CD4-positive, alpha-beta T cell treated with Interferon alpha-2 for 1 hour (primary cell): Measurements from ENCODE around the gene GFER.
"Not testable (repeated sequence)": the region's sequence is repeated elsewhere in the genome, so short reads cannot be mapped to it uniquely, and the experiment has no call there.

Experiments used
- DNase-seq, 2 donors: peaks; one replicate each; pipeline ENCODE4 v3.0.0-alpha.2; 2020 to 2022

GFER gene

DNA sequence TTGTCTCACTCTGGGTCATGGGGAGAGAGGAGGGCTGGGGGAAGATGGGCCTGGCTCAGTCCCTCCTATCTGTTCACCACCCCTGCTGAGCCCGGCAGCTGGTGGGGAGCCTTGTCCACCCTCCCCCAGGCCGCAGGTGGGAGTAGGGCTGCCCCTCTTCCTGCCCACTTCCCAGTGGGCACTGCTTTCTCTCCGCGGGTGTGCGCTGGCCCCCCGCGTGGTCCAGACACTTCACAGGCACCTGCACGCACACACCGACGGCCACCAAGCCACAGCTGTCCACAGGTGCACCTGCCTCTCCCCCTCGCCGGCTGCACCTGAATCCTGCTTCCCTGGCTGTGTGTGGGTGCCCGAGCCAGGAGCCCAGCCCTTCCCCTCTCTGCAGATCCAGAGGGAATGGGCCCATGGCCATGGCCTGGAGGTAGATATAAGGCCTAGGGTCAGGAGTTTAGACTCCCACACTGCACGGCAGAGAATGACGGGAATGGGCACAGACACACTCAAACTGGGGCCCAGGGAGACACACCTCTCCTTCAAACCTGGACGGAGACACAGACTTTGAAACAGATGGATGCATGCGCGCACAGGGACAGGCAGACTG lies 44.7 kb downstream of the GFER start:
- no peak for DNase-seq

DNA sequence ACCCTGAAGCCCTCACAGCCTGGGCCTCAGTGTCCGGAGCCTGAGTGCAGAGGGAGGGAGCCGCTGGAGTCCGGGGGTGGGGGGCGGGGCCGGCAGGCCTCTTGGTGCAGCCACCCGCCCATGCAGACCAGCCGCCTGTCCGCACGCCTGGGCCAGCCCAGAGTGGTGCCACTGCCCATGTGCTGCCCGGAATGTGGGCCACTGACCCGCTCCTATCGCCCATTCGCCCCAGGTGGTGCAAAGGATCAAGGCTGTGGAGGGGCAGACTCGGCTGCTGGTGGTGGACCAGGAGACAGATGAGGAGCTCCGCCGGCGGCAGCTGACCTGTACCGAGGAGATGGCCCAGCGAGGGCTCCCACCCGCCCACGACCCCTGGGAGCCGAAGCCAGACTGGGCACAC lies 45.4 kb downstream of the GFER start:
- no peak for DNase-seq

DNA sequence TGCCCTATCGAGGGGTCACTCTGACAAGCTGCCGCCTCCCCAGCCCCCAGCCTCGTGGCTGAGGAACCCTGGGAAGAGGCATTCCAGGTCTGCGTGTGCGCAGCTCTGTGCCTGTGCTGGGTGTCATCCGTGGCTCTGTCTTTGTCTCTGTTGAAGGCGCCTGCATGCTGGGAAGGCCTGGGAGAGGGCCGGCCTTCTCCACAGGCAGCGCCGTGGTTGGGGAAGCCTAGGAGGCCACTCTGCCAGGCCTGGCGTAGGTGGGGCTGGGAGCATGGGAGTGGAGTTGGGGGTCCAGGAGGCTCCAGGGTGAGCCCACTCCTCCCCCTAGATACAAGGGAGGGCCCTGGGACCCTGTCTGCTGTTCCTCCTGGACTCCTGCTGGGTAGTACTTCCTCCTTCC lies 46.0 kb downstream of the GFER start:
- no peak for DNase-seq

DNA sequence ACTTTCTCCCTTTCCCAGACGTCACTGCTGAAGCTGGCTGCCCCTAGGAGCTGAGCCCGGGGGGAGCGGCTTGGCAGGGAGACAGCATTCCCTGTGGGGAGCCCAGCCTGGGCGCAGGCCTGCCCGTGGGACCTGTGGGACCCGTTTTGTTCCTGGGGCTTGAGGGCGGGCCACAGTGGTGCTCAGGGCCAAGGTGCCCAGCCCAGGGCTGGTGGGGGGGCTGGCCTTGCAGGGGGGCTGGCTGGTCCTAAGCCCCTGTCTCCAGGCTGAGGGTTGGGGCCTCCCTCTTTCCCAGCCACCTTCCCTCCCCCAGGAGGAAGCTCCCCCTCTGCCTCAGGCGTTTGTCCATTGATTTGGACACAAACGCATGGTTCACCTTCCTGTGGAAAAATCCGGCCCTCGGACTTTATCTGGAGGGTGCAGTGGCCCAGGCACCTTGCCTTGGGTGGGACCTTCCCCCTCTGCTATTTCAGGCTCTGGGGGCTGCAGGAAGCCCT lies 47.1 kb downstream of the GFER start:
- no peak for DNase-seq

DNA sequence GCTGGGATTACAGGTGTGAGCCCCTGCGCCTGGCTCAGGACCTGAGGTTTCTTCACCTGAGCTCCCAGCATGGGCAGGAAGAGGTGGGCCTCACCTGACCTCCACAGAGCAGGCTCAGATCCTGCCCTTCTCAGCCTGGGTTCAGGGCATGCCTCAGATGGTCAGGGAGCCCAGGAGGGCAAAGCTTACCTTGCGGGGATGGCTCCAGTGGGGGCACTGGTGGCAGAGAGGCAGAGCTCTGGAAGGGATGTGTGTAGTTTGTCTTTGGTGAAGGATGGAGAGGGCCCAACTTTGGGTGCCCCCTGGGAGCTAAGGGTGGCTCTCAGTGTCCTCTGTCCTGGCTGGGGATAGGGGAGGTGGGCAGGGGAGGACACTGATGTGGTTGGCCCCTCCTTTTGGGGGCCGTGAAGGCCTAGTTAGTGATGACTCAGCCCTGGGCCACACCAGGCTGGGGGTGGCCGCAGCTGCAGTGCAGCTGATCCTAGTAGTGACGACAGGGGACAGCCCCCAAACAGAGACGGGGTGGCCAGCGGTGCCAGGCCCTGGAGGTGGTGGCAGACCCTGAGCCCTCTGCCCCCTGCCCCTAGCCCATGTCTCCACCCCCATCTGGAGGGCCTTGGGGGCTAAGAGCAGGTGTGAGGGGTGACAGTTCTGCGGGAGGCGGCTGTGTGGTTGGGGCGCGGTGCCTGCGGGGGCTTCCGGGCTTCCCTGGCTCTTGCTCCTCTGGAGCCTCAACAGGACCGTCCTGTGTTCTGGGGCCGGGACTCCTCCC lies 48.5 kb downstream of the GFER start:
- DNase-seq = no peak

DNA sequence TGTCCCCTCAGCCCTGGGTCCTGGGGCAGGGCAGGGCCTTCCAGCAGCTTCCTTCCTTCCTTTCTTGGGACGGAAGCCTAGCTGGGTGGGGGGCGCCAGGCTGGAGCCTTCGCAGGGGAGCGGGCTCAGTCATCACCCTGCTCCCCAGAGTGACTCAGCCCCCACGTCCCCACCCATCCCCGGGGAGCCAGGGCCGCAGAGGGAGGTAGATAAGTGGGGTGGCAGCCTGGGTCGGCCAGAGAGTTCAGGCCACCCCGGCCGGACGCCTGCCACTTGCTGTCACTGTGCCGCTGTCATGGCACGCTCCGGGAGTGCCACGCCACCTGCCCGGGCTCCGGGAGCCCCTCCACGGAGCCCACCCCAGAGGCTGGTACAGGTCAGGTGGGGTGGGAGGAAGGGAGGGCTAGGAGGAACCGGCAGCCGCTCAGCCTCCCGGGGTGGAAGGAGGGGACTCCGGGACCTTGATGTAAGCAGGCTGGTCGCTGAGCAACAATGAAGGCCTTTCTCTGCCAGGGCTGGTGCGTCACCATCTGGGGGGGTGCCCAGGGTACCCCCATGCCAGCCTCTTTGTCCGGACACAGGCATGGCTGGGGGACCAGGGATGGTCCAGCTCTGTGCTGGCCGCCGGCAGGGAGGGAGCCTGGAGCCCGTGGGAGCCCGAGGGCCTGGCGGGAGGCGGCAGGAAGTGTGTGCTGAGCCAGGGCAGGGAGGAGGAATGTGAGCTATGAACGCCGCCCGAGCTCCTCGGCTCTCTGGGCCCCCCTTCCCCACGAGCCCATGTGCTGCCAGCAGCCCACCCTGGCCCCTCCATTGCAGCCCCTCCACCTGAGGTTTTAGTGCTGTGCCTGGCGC lies 49.3 kb downstream of the GFER start:
- no peak for DNase-seq

DNA sequence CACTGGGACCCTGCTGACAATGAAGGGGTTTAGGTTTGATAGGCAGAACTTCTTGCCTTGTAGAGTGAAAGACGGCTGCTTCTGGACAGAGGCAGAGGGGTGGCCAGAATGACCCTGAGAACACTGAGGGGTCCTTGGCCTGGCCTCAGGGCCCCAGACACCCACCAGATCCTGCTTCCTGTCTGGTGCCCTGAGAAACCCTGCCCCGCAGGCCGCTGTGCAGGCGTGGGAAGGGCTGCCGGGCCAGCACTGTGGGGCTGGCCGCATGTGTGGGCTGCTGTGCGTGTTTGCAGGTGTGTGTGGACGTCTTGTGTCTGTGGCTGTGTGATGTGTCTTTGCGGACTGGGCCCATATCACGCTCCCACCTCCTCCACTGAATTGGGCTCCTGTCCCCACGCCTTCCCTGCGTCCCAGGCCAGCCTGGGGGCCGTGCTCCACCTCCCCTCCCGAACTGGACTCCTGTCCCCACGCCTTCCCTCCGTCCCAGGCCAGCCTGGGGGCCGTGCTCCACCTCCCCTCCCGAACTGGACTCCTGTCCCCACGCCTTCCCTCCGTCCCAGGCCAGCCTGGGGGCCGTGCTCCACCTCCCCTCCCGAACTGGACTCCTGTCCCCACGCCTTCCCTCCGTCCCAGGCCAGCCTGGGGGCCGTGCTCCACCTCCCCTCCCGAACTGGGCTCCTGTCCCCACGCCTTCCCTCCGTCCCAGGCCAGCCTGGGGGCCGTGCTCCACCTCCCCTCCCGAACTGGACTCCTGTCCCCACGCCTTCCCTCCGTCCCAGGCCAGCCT lies 50.1 kb downstream of the GFER start:
- DNase-seq = not testable (repeated sequence)

DNA sequence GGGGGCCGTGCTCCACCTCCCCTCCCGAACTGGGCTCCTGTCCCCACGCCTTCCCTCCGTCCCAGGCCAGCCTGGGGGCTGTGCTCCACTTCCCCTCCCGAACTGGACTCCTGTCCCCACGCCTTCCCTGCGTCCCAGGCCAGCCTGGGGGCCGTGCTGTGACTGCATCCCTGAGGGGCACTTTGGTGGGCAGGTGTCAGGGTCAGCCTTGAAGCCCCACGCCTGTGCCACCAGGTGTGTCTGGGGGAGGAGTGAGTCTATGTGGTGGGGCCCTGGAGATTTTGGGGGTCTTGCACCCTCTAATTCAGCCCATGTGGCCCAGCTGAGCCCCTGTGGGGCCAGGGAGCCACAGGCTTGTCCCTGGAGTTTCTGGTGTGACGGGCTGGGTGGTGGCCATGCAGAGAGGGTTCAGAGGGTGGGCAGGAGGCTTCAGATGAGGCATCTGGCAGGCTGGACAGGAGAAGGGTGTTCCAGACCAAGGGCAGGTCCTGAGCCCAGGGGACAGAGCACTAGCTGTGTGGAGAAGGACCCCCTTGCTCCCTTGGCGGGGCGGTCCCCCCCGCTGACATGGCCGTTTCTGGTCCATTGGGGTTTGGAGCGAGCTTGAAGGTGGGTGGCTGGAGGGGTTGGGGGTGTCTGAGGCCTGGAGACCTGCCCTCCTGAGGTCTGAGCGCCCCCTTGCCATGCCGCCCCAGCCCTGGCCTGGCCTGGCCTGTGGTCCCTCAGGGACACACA lies 50.9 kb downstream of the GFER start:
- no peak for DNase-seq

DNA sequence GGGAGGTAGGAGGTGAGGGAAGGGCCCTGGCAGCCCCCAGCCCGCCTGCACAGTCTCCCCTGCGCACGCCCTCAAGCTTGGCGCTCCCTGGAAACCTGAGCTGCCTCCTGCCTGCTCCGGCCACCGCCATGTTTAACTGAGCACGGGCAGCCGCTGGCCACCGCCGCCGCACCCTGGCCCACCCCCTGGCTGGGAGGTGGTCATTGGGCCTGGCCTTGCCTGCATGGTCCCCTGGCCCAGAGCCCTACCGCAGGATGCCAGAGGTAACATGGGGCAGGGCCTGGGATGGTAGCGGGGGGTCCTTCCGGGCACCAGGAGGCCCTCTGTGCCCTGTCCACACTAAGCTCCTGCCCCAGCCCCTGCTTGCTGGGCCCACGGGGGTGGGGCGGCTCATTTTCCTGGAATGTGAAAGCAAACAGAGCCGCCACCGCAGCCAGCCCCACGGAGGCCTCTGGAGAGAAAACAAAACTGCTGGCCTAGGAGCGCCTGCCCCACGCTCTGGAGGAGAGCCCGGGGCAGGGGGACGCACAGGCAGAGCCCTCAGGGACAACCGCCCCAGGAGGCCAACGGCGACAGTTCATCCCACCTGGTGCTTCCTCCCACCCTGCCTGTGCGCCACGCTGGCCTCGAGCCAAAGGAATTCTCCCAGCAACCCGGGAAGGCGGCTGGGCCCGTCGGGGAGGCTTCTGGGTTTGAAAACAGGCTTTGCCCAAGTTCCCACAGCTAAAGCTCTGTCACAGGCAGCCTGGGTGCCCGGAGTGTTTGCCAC lies 51.6 kb downstream of the GFER start:
- DNase-seq = no peak

DNA sequence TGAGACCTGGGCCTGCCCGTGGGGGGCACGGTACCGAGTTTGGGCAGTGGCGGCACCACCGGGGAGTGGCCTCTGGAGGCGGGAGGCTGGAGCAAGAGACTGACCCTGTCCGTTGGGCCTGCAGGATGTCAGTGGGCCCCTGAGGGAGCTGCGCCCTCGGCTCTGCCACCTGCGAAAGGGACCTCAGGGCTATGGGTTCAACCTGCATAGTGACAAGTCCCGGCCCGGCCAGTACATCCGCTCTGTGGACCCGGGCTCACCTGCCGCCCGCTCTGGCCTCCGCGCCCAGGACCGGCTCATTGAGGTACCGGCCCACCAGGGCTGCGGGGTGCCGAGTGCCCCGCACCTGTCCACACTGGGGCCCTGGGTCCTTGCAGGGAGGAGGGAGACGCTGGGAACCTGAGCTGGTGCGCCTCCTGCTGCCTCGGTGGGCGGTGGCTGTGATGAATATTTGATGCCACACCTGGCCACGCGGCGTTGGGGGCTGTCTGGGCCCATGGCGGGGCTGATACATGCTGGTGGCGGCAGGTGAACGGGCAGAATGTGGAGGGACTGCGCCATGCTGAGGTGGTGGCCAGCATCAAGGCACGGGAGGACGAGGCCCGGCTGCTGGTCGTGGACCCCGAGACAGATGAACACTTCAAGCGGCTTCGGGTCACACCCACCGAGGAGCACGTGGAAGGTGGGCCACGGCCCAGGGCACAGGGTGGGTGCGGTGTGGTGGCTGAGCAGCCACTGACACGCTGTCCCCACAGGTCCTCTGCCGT lies 52.4 kb downstream of the GFER start:
- DNase-seq = no peak

DNA sequence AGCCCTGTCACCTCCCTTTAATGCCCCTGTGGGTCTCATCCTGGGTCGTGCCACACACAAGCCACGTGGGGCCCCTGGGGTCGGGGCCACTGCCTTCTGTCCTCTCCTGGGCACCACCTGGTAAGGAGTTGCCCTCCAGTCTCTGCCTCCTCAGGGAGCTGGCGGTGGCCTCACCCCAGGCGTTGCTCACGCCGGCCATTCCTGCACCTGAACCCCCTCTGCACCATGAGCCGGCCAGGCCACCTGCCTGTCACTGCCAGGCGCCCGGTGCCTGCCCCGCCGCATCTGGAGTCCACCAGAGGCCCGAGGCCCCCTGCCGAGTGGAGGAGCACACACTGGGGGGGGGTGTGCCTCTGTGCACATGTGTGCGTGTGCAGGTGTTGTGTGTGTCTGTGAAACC lies 53.1 kb downstream of the GFER start:
- no peak for DNase-seq
